DOHH2 (cell line): ENCODE data around the gene ZNF213.

Experiments
- H3F3A ChIP-seq: fragments of 200-600 bp; sonication (generic), shearing (Covaris generic); 2 replicates; pipeline ENCODE4 v1.6.0; 2016; ENCODE audit warnings: antibody characterized with exemption, mild to moderate bottlenecking; ENCODE audit not compliant: control insufficient read depth, insufficient read depth
- H3K27ac ChIP-seq: fragments of 200-600 bp; sonication (generic); 2 replicates; pipeline ENCODE4 v1.5.1; 2014; ENCODE audit warnings: low read depth, mild to moderate bottlenecking, low read length, moderate library complexity
- H3K27me3 ChIP-seq: fragments of 200-600 bp; sonication (generic); 2 replicates; pipeline ENCODE4 v1.6.1; 2014; ENCODE audit warnings: mild to moderate bottlenecking, low read length, mixed read lengths; ENCODE audit not compliant: control insufficient read depth
- H3K36me3 ChIP-seq: fragments of 200-600 bp; sonication (generic); 2 replicates; pipeline ENCODE4 v1.6.1; 2014; ENCODE audit warnings: mild to moderate bottlenecking, low read length, moderate library complexity, mixed read lengths; ENCODE audit not compliant: control insufficient read depth
- H3K4me1 ChIP-seq: fragments of 200-600 bp; sonication (generic); 2 replicates; pipeline ENCODE4 v1.6.1; 2014; ENCODE audit warnings: mild to moderate bottlenecking, low read length, mixed read lengths; ENCODE audit not compliant: control insufficient read depth
- H3K4me2 ChIP-seq: fragments of 200-600 bp; sonication (generic); 2 replicates; pipeline ENCODE4 v1.6.0; 2014; ENCODE audit warnings: mild to moderate bottlenecking, low read length, moderate library complexity
- H3K4me3 ChIP-seq: fragments of 200-600 bp; sonication (generic); 2 replicates; pipeline ENCODE4 v1.5.1; 2014; ENCODE audit warnings: mild to moderate bottlenecking, low read length, mixed read lengths
- H3K79me2 ChIP-seq: fragments of 200-600 bp; sonication (generic); 2 replicates; pipeline ENCODE4 v1.6.1; 2014; ENCODE audit warnings: mild to moderate bottlenecking, low read length, mixed read lengths; ENCODE audit not compliant: control insufficient read depth
- H3K9me2 ChIP-seq: fragments of 200-600 bp; sonication (generic); replicated peaks from 2 replicates; pipeline ENCODE4 v1.6.1; 2014; ENCODE audit warnings: mild to moderate bottlenecking, low read length, mixed read lengths; ENCODE audit not compliant: control insufficient read depth
- H3K9me3 ChIP-seq: fragments of 200-600 bp; sonication (generic); 2 replicates; pipeline ENCODE4 v1.6.1; 2014; ENCODE audit warnings: antibody characterized with exemption, low read length, mixed read lengths; ENCODE audit not compliant: control insufficient read depth, insufficient read depth
- H4K20me1 ChIP-seq: fragments of 200-600 bp; sonication (generic); 2 replicates; pipeline ENCODE4 v1.6.0; 2014; ENCODE audit warnings: low read depth, mild to moderate bottlenecking, antibody characterized with exemption, low read length, moderate library complexity; ENCODE audit not compliant: control insufficient read depth, insufficient read depth
- CTCF ChIP-seq: fragments of 200-600 bp; sonication (generic); IDR thresholded peaks from one replicate; pipeline ENCODE4 v1.5.1; 2014; ENCODE audit warnings: antibody characterized with exemption, mild to moderate bottlenecking, low read depth, low read length; ENCODE audit not compliant: poor library complexity, severe bottlenecking
- EZH2phosphoT487 ChIP-seq: fragments of 200-600 bp; sonication (generic); IDR thresholded peaks from 2 replicates; pipeline ENCODE4 v1.6.1; 2017; ENCODE audit warnings: borderline replicate concordance, mild to moderate bottlenecking, antibody characterized with exemption, low read length, moderate library complexity, mixed read lengths

Gene ZNF213

GRCh38 chr16:3087243-3088235, 47.3 kb upstream of the ZNF213 start:
- no peaks in the 10 kb centered on the region for H4K20me1 ChIP-seq
- H3K4me2 ChIP-seq, result no peak overlapping the region
- no peaks in the 10 kb centered on the region for H3K9me3 ChIP-seq
- TF ChIP-seq CTCF (no peak), EZH2phosphoT487 (no peak)
- H3K27me3 ChIP-seq, result no peaks in the 10 kb centered on the region
- H3K79me2 ChIP-seq, result no peaks in the 10 kb centered on the region
- H3K4me1 ChIP-seq, result peaks cover 1% of the 10 kb centered on the region
- no peaks in the 10 kb centered on the region for H3F3A ChIP-seq
- no peak overlapping the region for H3K4me3 ChIP-seq
- no peak overlapping the region for H3K27ac ChIP-seq
- H3K9me2 ChIP-seq, result no peaks in the 10 kb centered on the region
- no peaks in the 10 kb centered on the region for H3K36me3 ChIP-seq

GRCh38 chr16:3088450-3088849, 46.4 kb upstream of the ZNF213 start:
- TF ChIP-seq EZH2phosphoT487, result no peak
- TF ChIP-seq CTCF, result no peak
- Histone ChIP-seq H3K4me3 (no peak overlapping the region), H3K27me3 (no peaks in the 10 kb centered on the region), H3K4me1 (peaks cover 10% of the 10 kb centered on the region), H4K20me1 (no peaks in the 10 kb centered on the region), H3K79me2 (no peaks in the 10 kb centered on the region), H3K36me3 (no peaks in the 10 kb centered on the region), H3K4me2 (no peak overlapping the region), H3K27ac (no peak overlapping the region), H3F3A (no peaks in the 10 kb centered on the region), H3K9me3 (no peaks in the 10 kb centered on the region), H3K9me2 (no peaks in the 10 kb centered on the region)

- Histone ChIP-seq H3K9me3 (no peaks in the 10 kb centered on the region), H3K36me3 (no peaks in the 10 kb centered on the region), H3F3A (no peaks in the 10 kb centered on the region), H3K27me3 (no peaks in the 10 kb centered on the region), H3K27ac (no peak overlapping the region), H3K79me2 (no peaks in the 10 kb centered on the region), H3K4me2 (no peak overlapping the region), H3K4me3 (no peak overlapping the region), H3K9me2 (no peaks in the 10 kb centered on the region), H4K20me1 (no peaks in the 10 kb centered on the region), H3K4me1 (peaks cover 14% of the 10 kb centered on the region)
- TF ChIP-seq CTCF, result no peak
- no peak for TF ChIP-seq EZH2phosphoT487
Observed at GRCh38 chr16:3088925-3089716, 45.7 kb upstream of the ZNF213 start.
